ENCODE measurements around the gene PRKAG1.

PRKAG1 gene

DNA sequence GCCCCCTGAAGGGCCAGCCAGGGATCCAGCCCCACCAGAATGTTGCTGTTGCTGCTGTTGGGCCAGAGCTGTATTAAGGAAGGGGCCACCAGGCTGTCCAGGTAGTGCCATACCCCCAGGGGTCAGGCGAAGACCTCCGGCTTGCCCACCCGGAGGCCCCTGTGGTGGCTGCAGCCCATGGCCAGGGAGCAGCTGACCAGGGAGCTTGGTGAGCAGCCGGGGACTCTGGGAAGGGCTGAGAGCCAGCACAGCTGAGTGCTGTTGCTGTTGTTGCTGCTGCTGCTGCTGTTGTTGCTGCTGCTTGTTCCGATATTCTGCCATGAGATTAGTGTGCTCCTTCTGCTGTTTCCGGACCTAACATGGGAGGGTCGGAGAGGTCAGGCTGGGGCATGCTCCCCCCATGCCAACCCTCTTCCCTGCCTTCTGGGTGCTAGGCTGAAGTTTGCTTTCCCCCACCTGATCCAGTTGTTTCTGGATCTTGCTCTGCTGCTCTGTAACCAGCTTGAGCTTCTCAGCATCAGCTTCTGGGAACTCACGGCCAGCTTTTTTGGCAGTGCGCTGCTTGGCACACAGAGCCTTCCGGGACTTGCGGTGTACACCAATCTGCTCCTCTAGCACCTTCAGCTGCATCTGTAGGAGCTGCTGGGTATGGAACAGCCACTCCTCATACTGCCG, 15.2 kb upstream of the PRKAG1 start:
- Histone ChIP-seq H3K4me2 (ENCODE audit: insufficient read depth, low read length) (no peak overlapping the region), H4K20me1 (ENCODE audit: insufficient read depth, low read length) (peaks cover 65% of the 10 kb centered on the region), H3K4me3 (ENCODE audit: low read depth in 1 of 2, low read length in 2 of 2) (no peak overlapping the region), H2AFZ (ENCODE audit: low read depth, low read length) (no peak overlapping the region), H3K36me3 (ENCODE audit: insufficient read depth, low read length) (peaks cover 96% of the 10 kb centered on the region), H3K79me2 (ENCODE audit: insufficient read depth, low read length) (peaks cover 13% of the 10 kb centered on the region), H3K9ac (ENCODE audit: low read depth, low read length) (no peak overlapping the region), H3K4me1 (ENCODE audit: insufficient read depth, low read length) (no peaks in the 10 kb centered on the region), H3K27me3 (ENCODE audit: insufficient read depth, low read length, poor library complexity) (no peaks in the 10 kb centered on the region), H3K9me3 (ENCODE audit: insufficient read depth, low read length, severe bottlenecking) (no peaks in the 10 kb centered on the region), H3K27ac (ENCODE audit: low read length) (no peak overlapping the region)
- no peak for ATAC-seq (ENCODE audit: insufficient read depth, low read depth)
- no peak for DNase-seq
- TF ChIP-seq EZH2 (IDR thresholded peaks at IDR 0.05; ENCODE audit: borderline replicate concordance, low read depth, low read length, severe bottlenecking) (no peak), CTCF (IDR thresholded peaks at IDR 0.05; ENCODE audit: borderline replicate concordance, extremely low read depth, low read length, poor library complexity, severe bottlenecking) (no peak)

DNA sequence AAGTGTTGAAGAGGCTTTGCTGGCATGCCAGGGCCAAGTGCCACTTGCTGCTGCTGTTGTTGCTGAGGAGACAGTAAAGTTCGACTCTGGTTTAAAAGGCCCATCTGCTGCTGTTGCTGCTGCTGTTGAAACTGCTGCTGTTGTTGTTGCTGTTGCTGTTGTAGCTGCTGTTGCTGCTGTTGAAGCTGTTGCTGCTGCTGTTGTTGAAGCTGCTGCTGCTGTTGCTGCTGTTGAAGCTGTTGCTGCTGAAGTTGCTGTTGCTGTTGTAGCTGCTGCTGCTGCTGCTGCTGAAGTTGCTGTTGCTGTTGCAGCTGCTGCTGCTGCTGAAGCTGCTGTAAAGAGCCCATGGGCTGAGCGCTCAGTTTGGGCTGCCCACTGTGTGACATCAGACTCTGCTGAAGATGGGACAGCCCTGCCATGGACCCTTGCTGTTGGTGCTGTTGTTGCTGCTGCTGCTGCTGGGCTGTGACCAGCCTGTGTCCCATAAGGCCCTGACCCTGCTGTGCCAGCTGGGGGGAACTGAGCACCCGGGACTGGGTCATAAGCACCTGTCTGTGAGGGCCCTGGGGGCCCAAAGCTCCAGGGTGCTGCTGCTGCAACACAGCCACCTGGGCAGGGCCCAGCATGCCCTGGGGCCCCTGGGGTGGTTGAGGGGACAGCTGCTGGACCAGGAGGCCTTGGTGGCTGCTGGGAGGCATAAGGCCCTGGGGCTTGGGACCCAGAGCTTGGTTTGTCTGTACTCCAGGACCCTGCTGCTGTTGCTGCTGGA, 14.3 kb upstream of the PRKAG1 start:
- Histone ChIP-seq H3K4me1 (ENCODE audit: insufficient read depth, low read length) (no peaks in the 10 kb centered on the region), H4K20me1 (ENCODE audit: insufficient read depth, low read length) (peaks cover 62% of the 10 kb centered on the region), H3K9ac (ENCODE audit: low read depth, low read length) (no peak overlapping the region), H2AFZ (ENCODE audit: low read depth, low read length) (no peak overlapping the region), H3K79me2 (ENCODE audit: insufficient read depth, low read length) (peaks cover 10% of the 10 kb centered on the region), H3K36me3 (ENCODE audit: insufficient read depth, low read length) (peaks cover 96% of the 10 kb centered on the region), H3K9me3 (ENCODE audit: insufficient read depth, low read length, severe bottlenecking) (no peaks in the 10 kb centered on the region), H3K27ac (ENCODE audit: low read length) (no peak overlapping the region), H3K4me2 (ENCODE audit: insufficient read depth, low read length) (no peak overlapping the region), H3K4me3 (ENCODE audit: low read depth in 1 of 2, low read length in 2 of 2) (no peak overlapping the region), H3K27me3 (ENCODE audit: insufficient read depth, low read length, poor library complexity) (no peaks in the 10 kb centered on the region)
- no peak for TF ChIP-seq CTCF (IDR thresholded peaks at IDR 0.05; ENCODE audit: borderline replicate concordance, extremely low read depth, low read length, poor library complexity, severe bottlenecking)
- no peak for TF ChIP-seq EZH2 (IDR thresholded peaks at IDR 0.05; ENCODE audit: borderline replicate concordance, low read depth, low read length, severe bottlenecking)
- DNase-seq (no peak), ATAC-seq (ENCODE audit: insufficient read depth, low read depth) (0 out of 3 replicates have a peak, but pooled peaks have one; percentile 6)

DNA sequence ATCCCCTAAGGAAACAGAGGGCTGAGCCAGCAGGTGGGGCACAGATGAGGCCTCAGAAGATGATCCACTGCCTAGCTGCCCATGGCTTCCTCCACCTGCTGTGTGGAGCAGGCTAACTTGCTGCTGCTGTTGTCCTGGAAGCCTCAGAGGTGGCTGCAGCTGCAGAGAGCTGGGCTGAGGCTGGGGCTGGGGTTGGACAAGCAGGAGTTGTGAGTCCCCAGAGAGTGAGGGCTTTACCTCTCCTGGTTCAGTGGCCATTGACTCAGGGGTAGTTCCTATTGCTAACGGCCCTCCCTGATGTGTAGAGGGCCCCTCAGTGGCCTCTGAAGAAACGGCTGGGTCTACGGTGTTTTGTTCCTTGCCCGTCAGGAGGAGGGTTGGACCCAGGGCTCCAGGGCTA, 13.7 kb upstream of the PRKAG1 start:
- Histone ChIP-seq H3K27me3 (ENCODE audit: insufficient read depth, low read length, poor library complexity) (no peaks in the 10 kb centered on the region), H3K4me3 (ENCODE audit: low read depth in 1 of 2, low read length in 2 of 2) (no peak overlapping the region), H3K36me3 (ENCODE audit: insufficient read depth, low read length) (peaks cover 96% of the 10 kb centered on the region), H3K27ac (ENCODE audit: low read length) (no peak overlapping the region), H2AFZ (ENCODE audit: low read depth, low read length) (no peak overlapping the region), H3K4me1 (ENCODE audit: insufficient read depth, low read length) (no peaks in the 10 kb centered on the region), H3K9me3 (ENCODE audit: insufficient read depth, low read length, severe bottlenecking) (no peaks in the 10 kb centered on the region), H3K79me2 (ENCODE audit: insufficient read depth, low read length) (peaks cover 4% of the 10 kb centered on the region), H4K20me1 (ENCODE audit: insufficient read depth, low read length) (peaks cover 59% of the 10 kb centered on the region), H3K9ac (ENCODE audit: low read depth, low read length) (no peak overlapping the region), H3K4me2 (ENCODE audit: insufficient read depth, low read length) (no peak overlapping the region)
- DNase-seq: no peak
- TF ChIP-seq EZH2 (IDR thresholded peaks at IDR 0.05; ENCODE audit: borderline replicate concordance, low read depth, low read length, severe bottlenecking) (no peak), CTCF (IDR thresholded peaks at IDR 0.05; ENCODE audit: borderline replicate concordance, extremely low read depth, low read length, poor library complexity, severe bottlenecking) (no peak)
- ATAC-seq (ENCODE audit: insufficient read depth, low read depth): no peak

Data from DND-41 (cell line).